HCT116 (cell line): ENCODE measurements around the gene GPR155.

Source experiments
- EGR1 ChIP-seq: IDR thresholded peaks from 2 replicates; pipeline ENCODE4 v1.6.1; 2012; ENCODE audit warnings: low read depth
- POLR2A ChIP-seq: IDR thresholded peaks from 2 replicates; pipeline ENCODE4 v1.7.0; 2011; ENCODE audit warnings: borderline replicate concordance; ENCODE audit not compliant: insufficient read depth, insufficient read length; ENCODE audit errors: extremely low read depth
- SIN3A ChIP-seq: IDR thresholded peaks from 2 replicates; pipeline ENCODE4 v1.6.1; 2012; ENCODE audit warnings: low read depth
- ZNF274 ChIP-seq: fragments of 200-500 bp; sonication (Bioruptor generic); IDR thresholded peaks from 2 replicates; pipeline ENCODE4 v1.6.1; 2014; ENCODE audit warnings: mild to moderate bottlenecking, low read depth, low read length, inconsistent platforms
- TF ChIP-seq, protein P1 (sequence below), 3 experiments: fragments of 200-600 bp in 1 of 3; sonication (generic) in 1 of 3; IDR thresholded peaks in 2 of 3; conservative IDR thresholded peaks in 1 of 3; 2 replicates each; pipeline ENCODE4 v1.5.1; 2012 to 2017; ENCODE audit warnings: low read depth in 2 of 3, low read length in 2 of 3, antibody characterized with exemption in 1 of 3, borderline replicate concordance in 1 of 3, control low read depth in 1 of 3, mild to moderate bottlenecking in 1 of 3, mixed read lengths in 1 of 3, mixed run types in 1 of 3, moderate library complexity in 1 of 3; ENCODE audit not compliant: insufficient read depth in 1 of 3

DNA sequence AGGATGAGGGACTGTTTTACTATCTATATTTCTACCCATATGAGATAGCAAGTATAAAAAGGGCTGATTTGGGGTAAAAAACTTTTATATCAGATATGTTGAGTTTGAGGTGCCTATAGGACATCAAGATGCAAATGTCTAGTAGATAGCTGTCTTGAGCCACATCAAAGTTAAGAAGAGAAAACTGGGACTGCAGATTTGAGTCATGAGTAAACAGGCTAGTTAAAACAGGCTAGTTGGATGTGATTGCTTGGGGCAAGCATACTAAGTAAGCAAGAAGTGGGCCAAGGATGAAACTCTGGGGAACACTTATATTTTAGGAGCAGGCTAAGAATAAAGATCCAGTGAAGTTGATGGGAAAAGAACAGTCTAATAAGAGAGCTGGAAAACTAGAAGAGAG, 94.1 kb downstream of the GPR155 start:
- no peak for TF ChIP-seq SIN3A
- no peak for TF ChIP-seq ZNF274
- TF ChIP-seq, protein P1, sequence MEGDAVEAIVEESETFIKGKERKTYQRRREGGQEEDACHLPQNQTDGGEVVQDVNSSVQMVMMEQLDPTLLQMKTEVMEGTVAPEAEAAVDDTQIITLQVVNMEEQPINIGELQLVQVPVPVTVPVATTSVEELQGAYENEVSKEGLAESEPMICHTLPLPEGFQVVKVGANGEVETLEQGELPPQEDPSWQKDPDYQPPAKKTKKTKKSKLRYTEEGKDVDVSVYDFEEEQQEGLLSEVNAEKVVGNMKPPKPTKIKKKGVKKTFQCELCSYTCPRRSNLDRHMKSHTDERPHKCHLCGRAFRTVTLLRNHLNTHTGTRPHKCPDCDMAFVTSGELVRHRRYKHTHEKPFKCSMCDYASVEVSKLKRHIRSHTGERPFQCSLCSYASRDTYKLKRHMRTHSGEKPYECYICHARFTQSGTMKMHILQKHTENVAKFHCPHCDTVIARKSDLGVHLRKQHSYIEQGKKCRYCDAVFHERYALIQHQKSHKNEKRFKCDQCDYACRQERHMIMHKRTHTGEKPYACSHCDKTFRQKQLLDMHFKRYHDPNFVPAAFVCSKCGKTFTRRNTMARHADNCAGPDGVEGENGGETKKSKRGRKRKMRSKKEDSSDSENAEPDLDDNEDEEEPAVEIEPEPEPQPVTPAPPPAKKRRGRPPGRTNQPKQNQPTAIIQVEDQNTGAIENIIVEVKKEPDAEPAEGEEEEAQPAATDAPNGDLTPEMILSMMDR (IDR thresholded peaks at IDR 0.05 in 2 of 3, conservative IDR thresholded peaks at IDR 0.05 in 1 of 3; ENCODE audit: borderline replicate concordance in 1 of 3, insufficient read depth in 1 of 3, low read depth in 2 of 3, low read length in 2 of 3): no peak
- no peak for TF ChIP-seq POLR2A
- no peak for TF ChIP-seq EGR1
